ENCODE measurements around the gene CADPS2.

Gene CADPS2

GRCh38 chr7:122521767-122522166 lies 364.5 kb downstream of the CADPS2 start:
- H3K4me3 ChIP-seq (ENCODE audit: low read length), result no peak overlapping the region
- DNase-seq (ENCODE audit: low read depth), result no peak
- TF ChIP-seq, protein P1, sequence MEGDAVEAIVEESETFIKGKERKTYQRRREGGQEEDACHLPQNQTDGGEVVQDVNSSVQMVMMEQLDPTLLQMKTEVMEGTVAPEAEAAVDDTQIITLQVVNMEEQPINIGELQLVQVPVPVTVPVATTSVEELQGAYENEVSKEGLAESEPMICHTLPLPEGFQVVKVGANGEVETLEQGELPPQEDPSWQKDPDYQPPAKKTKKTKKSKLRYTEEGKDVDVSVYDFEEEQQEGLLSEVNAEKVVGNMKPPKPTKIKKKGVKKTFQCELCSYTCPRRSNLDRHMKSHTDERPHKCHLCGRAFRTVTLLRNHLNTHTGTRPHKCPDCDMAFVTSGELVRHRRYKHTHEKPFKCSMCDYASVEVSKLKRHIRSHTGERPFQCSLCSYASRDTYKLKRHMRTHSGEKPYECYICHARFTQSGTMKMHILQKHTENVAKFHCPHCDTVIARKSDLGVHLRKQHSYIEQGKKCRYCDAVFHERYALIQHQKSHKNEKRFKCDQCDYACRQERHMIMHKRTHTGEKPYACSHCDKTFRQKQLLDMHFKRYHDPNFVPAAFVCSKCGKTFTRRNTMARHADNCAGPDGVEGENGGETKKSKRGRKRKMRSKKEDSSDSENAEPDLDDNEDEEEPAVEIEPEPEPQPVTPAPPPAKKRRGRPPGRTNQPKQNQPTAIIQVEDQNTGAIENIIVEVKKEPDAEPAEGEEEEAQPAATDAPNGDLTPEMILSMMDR (IDR thresholded peaks at IDR 0.05; ENCODE audit: insufficient read depth, low read depth, low read length, missing control alignments), result no peak

GRCh38 chr7:122520971-122521555 lies 365.2 kb downstream of the CADPS2 start:
- no peak overlapping the region for H3K4me3 ChIP-seq (ENCODE audit: low read length)
- DNase-seq (ENCODE audit: low read depth), result no peak
- TF ChIP-seq, protein P1 (IDR thresholded peaks at IDR 0.05; ENCODE audit: insufficient read depth, low read depth, low read length, missing control alignments), result no peak

- TF ChIP-seq, protein P1 (IDR thresholded peaks at IDR 0.05; ENCODE audit: insufficient read depth, low read depth, low read length, missing control alignments), result no peak
- DNase-seq (ENCODE audit: low read depth), result peak; percentile 57
- no peak overlapping the region for H3K4me3 ChIP-seq (ENCODE audit: low read length)
Observed at GRCh38 chr7:122518488-122518887, 367.8 kb downstream of the CADPS2 start.

DNA sequence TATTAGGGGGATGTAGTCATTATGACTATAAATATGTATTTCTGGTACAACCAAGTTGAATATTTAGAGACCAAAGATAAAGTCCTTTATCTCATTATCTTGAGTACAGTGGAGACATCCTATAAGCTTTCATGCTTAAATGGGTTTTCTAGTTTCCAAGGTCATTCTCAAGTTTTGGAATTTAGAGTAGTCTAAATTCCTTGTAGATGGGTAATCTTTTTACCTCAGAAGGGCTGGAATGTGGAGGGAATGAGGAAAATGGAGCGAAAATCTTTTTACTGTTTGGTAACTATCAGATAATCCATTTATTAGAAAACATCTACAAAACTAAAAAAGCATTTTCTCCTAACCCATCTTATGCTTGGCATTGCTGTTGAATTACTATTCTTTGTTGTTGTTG lies 368.7 kb downstream of the CADPS2 start:
- DNase-seq (ENCODE audit: low read depth), result no peak

DNA sequence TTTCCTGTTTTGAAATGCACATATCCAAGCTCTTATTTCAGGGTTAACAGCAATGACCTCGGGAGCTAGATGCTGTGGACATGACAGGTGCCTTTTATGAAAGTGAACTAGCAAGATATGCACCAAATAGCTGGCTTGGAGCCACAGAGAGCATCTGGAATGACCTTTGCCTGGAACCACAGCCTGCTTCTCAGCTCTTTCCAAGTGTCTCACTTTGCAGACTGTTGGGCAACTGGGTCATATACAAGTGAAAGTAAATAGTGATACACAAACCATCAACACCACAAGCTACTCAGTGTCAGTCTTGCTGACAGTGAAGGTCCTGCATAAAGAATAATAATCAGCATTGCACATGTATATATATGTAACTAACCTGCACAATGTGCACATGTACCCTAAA lies 370.9 kb downstream of the CADPS2 start:
- TF ChIP-seq, protein P1 (IDR thresholded peaks at IDR 0.05; ENCODE audit: insufficient read depth, low read depth, low read length, missing control alignments), result no peak
- no peak for DNase-seq (ENCODE audit: low read depth)
- H3K4me3 ChIP-seq (ENCODE audit: low read length), result no peak overlapping the region

More for the DNA sequence above, 368.7 kb downstream of the CADPS2 start:
- H3K4me3 ChIP-seq (ENCODE audit: low read length), result no peak overlapping the region
- TF ChIP-seq, protein P1 (IDR thresholded peaks at IDR 0.05; ENCODE audit: insufficient read depth, low read depth, low read length, missing control alignments), result no peak

- H3K4me3 ChIP-seq (ENCODE audit: low read length), result no peak overlapping the region
- no peak for DNase-seq (ENCODE audit: low read depth)
- TF ChIP-seq, protein P1 (IDR thresholded peaks at IDR 0.05; ENCODE audit: insufficient read depth, low read depth, low read length, missing control alignments), result no peak
Observed at GRCh38 chr7:122511268-122511667, 375.0 kb downstream of the CADPS2 start.

DNA sequence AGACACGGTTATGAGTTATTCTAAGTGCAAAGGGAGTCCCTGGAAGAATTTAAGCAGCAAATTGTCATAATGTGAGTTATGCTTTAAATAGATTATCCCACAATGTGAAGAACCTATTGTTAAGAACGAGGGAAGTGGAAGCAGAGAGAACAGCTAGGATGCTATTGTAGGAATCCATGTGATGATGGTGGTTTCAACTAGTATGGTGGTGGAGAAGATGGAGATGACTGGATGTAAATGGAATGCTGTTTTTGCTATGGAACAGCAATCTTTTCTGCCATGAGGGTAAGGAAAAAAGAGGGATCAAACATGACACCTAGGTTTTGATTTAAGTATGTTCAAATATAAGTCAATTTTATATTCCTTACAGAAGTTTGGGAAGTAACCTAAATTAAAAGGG lies 378.7 kb downstream of the CADPS2 start:
- H3K4me3 ChIP-seq (ENCODE audit: low read length), result no peak overlapping the region
- TF ChIP-seq, protein P1 (IDR thresholded peaks at IDR 0.05; ENCODE audit: insufficient read depth, low read depth, low read length, missing control alignments), result no peak
- no peak for DNase-seq (ENCODE audit: low read depth)

Data from epithelial cell of esophagus (primary cell).